GM19043 (cell line): ENCODE data around the gene MEGF6.

Experiments used
- ATAC-seq: cut with Tn5 transposase; IDR thresholded peaks from one replicate; pipeline ENCODE4 v1.9.1; 2021; ENCODE audit warnings: low read depth; ENCODE audit not compliant: unreplicated experiment

MEGF6 gene

GRCh38 chr1:3612123-3612522 lies 815 bp upstream of the MEGF6 start:
- ATAC-seq: no peak

GRCh38 chr1:3610527-3611169 lies 660 bp downstream of the MEGF6 start:
- no peak for ATAC-seq

- no peak for ATAC-seq
Measured at GRCh38 chr1:3609769-3610526, 1.4 kb downstream of the MEGF6 start.

- no peak for ATAC-seq
Measured at GRCh38 chr1:3609016-3609768, 2.1 kb downstream of the MEGF6 start.

GRCh38 chr1:3608154-3608553 lies 3.2 kb downstream of the MEGF6 start:
- ATAC-seq: no peak

- no peak for ATAC-seq
Measured at GRCh38 chr1:3607703-3608065, 3.6 kb downstream of the MEGF6 start.

- ATAC-seq: no peak
Measured at GRCh38 chr1:3606779-3607702, 4.3 kb downstream of the MEGF6 start.

GRCh38 chr1:3604997-3605823 lies 6.1 kb downstream of the MEGF6 start:
- no peak for ATAC-seq

- no peak for ATAC-seq
Measured at GRCh38 chr1:3604468-3604974, 6.8 kb downstream of the MEGF6 start.

- ATAC-seq: no peak
Measured at GRCh38 chr1:3603571-3604467, 7.5 kb downstream of the MEGF6 start.

- ATAC-seq: no peak
Measured at GRCh38 chr1:3603156-3603555, 8.2 kb downstream of the MEGF6 start.

GRCh38 chr1:3602375-3602774 lies 8.9 kb downstream of the MEGF6 start:
- no peak for ATAC-seq

- no peak for ATAC-seq
Measured at GRCh38 chr1:3601743-3602142, 9.6 kb downstream of the MEGF6 start.

GRCh38 chr1:3600354-3600753 lies 11.0 kb downstream of the MEGF6 start:
- no peak for ATAC-seq

GRCh38 chr1:3599816-3600215 lies 11.5 kb downstream of the MEGF6 start:
- no peak for ATAC-seq

GRCh38 chr1:3599286-3599811 lies 12.0 kb downstream of the MEGF6 start:
- no peak for ATAC-seq

GRCh38 chr1:3598522-3599285 lies 12.6 kb downstream of the MEGF6 start:
- ATAC-seq: no peak
